Measurements from ENCODE around the gene COA8.
A peak's percentile ranks its signal among the peaks of the same experiment; 100 is the strongest.

COA8 gene

DNA sequence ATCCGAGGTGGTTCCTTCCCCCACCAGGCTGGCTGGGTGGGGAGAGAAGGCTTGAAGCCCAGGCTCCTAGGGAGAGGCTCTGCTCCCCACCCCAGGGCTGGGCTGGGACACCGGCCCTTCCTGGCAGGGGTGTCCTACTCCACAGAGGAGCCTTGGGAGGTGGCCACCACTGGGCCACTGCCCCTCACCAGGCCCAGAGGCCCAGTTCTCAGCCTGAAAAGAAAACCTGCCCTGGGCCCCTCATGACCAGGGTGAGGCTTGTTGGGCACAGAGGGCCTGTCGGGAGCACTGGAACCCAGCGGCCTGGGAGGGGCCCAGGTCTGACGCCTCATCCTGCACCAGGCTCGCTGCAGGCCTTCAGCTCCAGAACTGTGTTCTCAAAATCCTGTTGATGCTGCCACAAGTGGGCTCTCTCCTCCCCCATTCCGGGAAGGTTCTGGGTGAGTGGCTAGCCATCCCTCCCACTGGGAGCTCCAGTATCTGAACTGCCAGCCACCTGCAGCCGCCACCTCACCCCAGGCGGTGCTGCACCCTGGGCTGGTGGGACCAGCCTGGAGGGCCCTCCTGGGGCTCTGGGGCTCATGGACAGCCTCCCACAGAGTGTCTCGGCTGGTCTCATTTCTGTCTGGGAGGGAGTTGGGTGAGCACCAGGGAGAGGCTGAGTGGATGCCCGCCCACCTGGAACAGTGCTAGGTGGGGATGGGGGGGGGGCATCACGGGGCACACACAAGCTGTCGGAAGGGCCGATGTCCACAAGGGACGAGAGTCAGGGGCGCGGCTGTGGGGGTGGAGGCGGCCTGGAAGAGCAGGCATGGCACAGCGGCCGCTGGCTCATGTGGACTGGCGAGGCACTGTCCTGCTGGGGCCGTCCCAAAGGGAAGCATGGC lies 12.1 kb upstream of the COA8 start:
- DNase-seq = no peak

GRCh38 chr14:103551338-103551762 lies 11.4 kb upstream of the COA8 start:
- DNase-seq = no peak

- no peak for DNase-seq
Observed at GRCh38 chr14:103552011-103552845, 10.5 kb upstream of the COA8 start.

GRCh38 chr14:103552846-103553210 lies 9.9 kb upstream of the COA8 start:
- no peak for DNase-seq

GRCh38 chr14:103555559-103556337 lies 7.0 kb upstream of the COA8 start:
- DNase-seq = no peak

GRCh38 chr14:103556946-103557758 lies 5.6 kb upstream of the COA8 start:
- no peak for DNase-seq

DNA sequence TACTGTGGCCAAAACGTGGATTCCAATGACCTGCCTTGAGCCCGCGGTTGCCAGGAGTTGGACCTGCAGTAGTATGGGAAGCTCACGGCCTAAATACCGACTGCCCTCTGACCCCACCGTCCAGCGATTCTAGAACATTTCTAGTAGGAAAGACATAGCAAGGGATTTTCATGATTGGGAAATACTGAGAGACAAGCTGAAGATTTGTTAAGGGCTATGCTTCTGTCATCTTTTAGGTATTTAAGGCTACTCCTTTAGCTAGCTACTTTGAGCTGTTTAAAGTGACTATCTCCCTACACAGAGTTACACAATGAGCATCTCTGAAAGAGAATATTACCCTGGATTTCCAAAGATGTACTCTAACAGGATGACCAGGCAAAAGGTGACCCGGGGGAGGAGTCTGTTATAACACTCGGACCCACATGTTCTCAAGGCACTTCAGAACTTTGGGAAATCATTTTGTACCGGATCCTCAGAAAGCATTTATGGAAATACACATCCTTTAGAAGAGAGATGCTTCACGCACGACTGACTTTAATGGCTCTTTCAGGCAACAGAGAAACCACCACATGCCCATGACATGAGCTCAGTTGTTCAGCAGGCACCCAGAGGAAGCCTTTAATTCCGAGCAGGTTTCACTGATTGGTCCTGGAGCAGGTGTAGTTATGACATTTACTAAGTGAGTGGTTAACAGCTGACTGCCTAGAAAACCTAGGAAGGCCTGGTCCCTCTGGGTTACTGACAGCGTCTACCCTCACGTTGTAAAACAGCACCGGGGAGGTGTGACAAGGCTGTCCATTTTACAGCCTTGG lies 4.5 kb upstream of the COA8 start:
- DNase-seq = no peak

GRCh38 chr14:103559766-103560165 lies 3.0 kb upstream of the COA8 start:
- DNase-seq = no peak

DNA sequence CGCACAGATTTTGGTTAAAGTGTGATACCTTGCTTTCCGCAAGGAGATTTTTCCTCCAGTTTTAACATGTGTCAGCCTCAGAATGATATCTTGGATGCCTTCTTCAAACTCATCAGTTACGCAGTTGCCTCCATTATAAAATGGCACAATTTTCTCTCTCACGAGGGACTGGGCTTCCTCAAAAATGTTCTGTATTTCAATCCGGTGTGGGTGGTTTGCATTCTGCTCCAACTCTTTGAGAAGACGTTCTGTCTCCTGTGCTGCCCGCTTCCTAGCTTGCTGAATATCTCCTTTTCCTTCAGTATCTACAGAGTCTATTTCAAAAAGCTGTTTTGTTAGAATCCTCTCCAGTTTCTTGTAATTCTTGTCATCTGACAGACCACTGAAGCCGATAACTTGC lies 2.1 kb upstream of the COA8 start:
- no peak for DNase-seq

GRCh38 chr14:103561381-103562178 lies 1.2 kb upstream of the COA8 start:
- DNase-seq = peak; percentile 73

DNA sequence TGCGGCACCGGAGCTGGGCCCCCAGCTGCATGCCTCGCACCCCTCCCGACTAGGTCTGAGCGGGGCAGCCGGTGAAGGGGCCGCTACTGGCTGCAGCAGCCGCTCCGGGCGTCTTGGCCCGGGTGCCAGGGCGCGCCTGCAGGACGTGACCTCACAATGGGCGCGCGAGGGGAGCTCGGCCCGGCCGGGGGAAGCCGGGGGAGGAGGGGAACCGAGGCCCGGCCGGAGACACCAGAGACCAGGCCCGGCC lies 656 bp upstream of the COA8 start:
- DNase-seq = no peak

DNA sequence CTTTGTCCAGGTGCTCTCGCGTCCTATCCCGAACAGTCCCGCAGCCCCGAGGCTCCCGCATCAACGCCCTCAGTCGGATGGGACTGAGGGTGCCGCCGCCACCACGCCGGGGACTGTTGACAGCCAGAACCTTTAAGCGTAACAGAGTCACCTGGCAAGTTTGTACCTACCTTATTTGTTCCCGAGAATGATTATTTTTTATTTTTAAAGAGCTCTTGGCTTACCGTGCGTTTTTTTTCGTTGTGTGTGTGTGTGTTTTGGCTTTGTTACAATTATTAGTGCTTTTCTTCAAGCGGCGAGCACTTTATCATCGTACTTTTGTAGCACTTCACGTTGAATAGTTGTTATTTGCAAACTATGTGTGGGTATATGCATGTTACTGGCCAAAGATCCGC lies 463 bp downstream of the COA8 start:
- DNase-seq = no peak

DNA sequence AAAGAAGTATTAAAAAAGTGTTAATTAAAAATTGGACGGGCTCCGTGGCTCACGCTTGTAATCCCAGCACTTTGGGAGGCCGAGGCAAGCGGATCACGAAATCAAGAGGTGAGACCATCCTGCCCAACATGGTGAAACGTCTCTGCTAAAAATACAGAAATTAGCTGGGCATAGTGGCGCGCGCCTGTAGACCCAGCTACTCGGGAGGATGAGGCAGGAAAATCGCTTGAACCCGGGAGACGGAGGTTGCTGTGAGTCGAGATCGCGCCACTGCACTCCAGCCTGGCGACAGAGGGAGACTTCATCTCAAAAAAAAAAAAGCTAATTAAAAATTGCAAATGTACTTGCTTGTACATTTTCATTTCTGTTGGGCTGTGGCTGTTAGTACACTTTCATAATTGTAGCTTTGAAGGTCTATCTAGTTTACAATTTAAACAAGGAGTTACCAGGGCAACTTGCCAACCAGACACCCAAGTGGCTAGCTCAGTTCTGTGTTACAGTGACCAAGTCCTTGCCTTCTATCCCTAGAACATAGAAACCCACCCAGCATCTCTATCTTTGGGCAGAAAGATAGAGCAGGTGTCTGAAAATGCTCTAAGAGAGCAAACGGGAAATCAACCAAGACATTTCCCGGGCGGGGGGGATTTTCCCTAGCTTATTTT lies 1.2 kb downstream of the COA8 start:
- DNase-seq = no peak

DNA sequence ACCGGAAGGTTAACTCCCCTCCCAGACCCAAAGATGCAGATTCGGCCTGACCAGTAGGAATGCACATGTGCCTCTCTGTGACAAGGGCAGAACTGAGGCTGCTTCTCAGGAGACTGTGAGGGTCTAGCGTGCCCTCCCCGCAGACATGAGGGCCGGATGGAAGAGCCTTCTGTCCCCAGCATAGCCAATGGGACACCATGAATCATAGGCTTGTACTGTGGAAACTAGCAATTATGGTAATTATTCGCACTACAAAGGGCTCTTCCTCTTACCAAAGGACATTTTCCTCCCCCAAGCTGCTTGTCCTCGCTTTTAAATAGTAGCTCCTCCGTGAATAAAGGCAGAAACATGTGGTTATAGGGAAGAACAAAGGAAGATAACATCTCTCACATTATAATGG lies 6.2 kb downstream of the COA8 start:
- no peak for DNase-seq

GRCh38 chr14:103569408-103569807 lies 6.6 kb downstream of the COA8 start:
- no peak for DNase-seq

GRCh38 chr14:103574104-103574503 lies 11.3 kb downstream of the COA8 start:
- no peak for DNase-seq

GRCh38 chr14:103574707-103575285 lies 12.0 kb downstream of the COA8 start:
- no peak for DNase-seq

GRCh38 chr14:103576371-103577024 lies 13.7 kb downstream of the COA8 start:
- DNase-seq = no peak

GRCh38 chr14:103578401-103579075 lies 15.8 kb downstream of the COA8 start:
- no peak for DNase-seq
